GM19025 (cell line): ENCODE results near the gene CTSL.

Experiments used
- ATAC-seq: cut with Tn5 transposase; IDR thresholded peaks from one replicate; pipeline ENCODE4 v1.9.1; 2021; ENCODE audit warnings: mild to moderate bottlenecking, low read depth, moderate library complexity; ENCODE audit not compliant: unreplicated experiment

CTSL gene

DNA sequence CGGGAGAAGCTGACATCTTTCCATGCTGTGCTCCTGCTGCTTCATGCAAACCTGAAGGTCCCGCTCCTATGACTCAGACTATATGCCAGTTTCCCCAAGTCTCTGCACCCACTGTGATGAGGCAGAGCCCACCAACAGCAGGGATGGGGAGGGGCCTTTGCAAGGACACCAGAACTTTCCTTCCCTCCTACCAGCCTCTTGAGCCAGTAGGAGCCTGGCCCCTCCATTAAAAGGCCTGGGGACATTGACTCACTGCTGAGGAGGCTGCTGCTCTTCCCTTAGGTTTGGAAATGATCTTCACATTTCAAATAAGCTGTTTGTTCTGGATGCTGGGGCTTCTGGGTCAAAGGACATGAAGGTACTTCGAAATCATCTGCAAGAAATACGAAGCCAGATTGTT lies 26.1 kb upstream of the CTSL start:
- ATAC-seq = no peak

DNA sequence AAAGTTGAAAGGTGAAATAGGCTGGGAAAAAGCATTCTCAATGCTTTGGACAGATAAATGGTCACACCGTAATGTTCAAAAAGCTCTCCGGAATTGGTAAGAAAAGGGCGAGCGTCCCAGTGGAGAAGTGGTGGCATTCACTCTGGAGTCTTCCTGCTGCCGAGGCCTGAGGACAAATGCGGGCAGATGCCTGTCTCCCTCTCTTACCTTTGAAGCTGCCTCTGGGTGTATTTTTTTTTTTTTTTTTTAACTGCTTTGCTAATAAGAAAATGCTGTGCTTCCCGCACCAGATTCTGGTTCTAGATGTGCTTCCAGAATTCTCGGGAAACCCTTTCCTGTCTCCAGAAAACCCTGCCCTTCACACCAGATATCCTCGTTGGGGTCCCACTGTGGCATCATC lies 24.4 kb upstream of the CTSL start:
- ATAC-seq = no peak

DNA sequence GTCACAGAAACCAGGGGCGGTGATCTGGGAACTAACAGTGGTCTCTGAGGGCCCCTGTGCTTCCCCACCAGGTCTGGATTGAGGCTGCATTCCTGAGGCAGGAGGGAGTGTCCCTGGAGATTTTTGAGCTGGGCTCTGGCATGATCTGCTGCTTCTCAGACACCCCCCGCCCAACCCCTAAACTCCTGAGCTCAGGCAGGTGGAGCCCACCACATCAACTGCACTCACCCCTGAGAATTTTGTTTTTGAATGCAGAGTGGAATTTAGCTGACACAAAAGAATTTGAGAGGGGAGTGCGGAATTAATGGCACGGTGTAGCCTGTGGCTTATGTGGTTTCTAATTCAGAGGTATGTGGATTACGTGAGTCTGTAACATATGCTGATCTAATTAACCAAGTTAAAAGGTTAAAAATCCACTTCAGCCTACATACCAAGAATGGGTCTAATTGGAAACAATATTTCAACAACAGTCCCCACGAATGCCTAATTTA lies 23.9 kb upstream of the CTSL start:
- ATAC-seq = no peak

DNA sequence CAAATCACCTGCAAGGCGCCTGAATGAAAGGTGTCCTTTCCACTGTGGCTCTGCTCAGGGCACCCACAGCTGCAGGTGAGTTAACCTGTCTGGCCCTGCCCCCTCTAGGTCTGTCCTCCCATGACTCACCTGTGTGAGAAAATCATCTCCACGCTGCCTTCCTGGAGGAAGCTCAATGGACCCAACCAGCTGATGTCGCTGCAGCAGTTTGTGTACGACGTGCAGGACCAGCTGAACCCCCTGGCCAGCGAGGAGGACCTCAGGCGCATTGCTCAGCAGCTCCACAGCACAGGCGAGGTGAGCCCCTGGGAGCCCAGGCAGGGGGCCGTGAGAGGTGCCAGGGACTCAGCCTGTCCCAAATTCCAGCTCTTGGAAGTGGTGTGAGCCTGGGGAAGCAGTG lies 23.0 kb upstream of the CTSL start:
- no peak for ATAC-seq

DNA sequence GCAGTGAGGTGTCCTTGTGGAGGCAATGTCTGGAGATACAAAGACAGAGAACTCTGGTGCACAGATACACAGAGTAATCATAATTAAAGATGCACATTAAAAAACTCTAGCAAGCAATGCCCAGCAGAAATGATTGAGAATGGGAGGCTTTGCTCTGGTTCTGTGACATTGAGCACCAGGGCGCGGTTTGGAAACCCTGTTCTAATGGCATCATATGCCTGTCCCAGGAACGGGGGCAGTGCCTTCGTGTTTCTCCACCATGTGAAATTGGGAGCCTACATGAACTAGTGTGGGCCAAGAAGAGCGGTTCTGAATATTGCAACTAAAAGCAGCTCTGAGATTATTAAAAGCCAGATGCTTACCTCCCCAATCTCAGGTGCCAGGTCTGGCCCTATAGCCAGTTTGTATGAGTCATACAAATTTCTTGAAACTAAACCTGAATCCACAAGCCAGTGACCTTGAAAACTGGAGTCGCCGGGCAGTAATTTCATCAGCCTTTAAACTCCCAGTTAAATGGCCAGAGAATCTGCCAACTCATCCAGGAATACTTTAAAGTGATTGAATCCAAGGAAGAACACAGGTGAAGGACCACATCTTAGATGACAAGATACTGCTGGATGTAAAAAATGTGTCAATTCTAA lies 22.2 kb upstream of the CTSL start:
- no peak for ATAC-seq

DNA sequence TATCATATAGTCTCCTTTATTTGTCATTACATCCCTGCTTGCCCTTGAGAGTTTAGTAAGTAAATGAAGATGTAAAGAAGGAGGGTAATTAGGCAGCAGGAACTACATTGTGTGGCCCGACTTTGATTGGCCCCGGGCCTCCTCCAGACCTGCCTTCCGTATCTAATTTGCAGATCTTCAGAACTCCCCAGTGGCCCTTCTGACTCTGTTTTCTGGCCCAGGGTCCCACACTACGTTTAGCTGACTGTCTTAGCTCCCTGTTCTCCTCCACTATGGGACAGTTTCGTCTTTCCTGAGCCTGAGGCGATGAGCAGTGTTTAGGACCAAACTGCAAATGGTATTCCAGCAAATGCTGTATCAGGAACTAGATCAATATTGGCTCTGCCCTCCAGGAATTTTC lies 21.6 kb upstream of the CTSL start:
- no peak for ATAC-seq

DNA sequence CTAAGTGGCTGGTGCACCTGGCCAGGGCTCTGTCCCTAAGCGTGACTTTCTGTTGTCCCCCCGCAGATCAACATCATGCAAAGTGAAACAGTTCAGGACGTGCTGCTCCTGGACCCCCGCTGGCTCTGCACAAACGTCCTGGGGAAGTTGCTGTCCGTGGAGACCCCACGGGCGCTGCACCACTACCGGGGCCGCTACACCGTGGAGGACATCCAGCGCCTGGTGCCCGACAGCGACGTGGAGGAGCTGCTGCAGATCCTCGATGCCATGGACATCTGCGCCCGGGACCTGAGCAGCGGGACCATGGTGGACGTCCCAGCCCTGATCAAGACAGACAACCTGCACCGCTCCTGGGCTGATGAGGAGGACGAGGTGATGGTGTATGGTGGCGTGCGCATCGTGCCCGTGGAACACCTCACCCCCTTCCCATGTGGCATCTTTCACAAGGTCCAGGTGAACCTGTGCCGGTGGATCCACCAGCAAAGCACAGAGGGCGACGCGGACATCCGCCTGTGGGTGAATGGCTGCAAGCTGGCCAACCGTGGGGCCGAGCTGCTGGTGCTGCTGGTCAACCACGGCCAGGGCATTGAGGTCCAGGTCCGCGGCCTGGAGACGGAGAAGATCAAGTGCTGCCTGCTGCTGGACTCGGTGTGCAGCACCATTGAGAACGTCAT lies 19.7 kb upstream of the CTSL start:
- no peak for ATAC-seq

DNA sequence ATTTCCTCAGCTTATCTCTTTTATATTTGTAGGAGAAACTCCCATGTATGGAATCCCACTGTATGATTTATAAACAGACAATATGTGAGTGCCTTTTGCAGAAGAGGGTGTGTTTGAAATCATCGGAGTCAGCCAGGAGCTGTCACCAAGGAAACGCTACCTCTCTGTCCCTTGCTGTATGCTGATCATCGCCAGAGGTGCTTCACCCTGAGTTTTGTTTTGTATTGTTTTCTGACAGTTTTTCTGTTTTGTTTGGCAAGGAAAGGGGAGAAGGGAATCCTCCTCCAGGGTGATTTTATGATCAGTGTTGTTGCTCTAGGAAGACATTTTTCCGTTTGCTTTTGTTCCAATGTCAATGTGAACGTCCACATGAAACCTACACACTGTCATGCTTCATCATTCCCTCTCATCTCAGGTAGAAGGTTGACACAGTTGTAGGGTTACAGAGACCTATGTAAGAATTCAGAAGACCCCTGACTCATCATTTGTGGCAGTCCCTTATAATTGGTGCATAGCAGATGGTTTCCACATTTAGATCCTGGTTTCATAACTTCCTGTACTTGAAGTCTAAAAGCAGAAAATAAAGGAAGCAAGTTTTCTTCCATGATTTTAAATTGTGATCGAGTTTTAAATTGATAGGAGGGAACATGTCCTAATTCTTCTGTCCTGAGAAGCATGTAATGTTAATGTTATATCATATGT lies 18.0 kb upstream of the CTSL start:
- ATAC-seq = no peak

DNA sequence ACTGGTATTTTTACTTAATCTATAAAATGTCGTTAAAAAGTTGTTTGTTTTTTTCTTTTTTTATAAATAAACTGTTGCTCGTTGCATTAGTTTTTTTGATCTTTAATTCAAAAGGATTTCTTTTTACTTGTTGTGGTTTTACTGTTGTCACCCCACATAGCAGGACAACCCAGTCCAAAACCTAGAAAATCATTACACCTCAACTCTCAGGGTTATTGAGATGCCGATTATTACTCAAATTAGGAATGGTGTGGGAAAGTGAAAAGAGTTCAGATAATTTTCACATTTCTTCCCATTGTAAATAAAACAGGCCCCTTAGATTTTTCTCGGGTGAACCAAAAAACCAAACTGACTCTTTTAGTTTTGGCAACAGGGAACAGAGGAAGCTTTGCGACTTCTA lies 17.4 kb upstream of the CTSL start:
- no peak for ATAC-seq

DNA sequence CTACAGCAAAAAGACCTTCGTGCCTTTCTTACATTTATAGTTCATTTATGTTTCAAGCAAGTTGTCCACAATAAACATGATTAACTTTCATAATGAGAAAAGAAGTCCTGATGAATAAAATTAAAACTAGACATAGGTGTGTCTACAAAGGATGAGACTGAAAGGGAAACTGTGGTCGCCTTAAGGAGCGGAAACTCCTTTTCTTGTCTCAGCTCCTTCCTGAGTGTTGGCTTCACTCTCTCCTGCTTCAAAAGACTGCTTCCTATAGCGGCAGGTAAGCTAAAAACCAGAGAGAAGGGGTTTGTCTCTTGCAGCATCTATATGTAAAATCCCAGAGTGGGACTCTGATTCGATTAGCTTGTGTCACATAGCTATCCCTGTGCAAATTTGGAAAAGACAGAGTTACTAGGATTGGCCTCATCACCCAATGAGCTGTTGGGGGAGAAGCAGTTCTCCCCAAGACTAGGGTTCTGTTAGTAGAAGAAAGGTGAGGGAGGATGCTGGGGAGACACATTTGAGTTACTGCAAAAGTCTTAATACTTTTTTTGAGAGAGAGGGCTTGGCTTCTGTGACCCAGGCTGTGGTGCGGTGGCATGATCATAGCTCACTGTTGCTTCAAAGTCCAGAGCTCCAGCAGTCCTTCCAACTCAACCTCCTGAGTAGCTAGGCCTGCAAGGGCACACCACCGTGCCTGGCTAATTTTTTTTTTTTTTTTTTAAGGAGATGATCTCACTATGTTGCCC lies 16.8 kb upstream of the CTSL start:
- ATAC-seq = no peak

DNA sequence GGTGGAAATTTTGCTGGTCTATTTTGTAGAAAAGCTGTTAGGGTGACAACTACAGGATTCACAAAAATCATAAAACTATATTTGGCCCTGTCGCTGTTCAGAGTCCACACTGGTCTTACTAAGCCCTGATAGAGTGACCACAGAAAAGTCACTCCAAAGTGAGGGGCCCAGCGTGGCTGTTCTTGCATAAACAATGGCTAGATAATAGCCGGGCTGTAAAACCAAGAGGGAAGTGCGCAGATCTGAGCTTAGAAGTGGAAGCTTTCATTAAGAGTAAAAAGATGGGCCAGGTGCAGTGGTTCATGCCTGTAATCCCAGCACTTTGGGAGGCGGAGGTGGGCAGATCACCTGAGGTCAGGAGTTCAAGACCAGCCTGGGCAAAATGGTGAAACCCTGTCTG lies 15.5 kb upstream of the CTSL start:
- no peak for ATAC-seq

DNA sequence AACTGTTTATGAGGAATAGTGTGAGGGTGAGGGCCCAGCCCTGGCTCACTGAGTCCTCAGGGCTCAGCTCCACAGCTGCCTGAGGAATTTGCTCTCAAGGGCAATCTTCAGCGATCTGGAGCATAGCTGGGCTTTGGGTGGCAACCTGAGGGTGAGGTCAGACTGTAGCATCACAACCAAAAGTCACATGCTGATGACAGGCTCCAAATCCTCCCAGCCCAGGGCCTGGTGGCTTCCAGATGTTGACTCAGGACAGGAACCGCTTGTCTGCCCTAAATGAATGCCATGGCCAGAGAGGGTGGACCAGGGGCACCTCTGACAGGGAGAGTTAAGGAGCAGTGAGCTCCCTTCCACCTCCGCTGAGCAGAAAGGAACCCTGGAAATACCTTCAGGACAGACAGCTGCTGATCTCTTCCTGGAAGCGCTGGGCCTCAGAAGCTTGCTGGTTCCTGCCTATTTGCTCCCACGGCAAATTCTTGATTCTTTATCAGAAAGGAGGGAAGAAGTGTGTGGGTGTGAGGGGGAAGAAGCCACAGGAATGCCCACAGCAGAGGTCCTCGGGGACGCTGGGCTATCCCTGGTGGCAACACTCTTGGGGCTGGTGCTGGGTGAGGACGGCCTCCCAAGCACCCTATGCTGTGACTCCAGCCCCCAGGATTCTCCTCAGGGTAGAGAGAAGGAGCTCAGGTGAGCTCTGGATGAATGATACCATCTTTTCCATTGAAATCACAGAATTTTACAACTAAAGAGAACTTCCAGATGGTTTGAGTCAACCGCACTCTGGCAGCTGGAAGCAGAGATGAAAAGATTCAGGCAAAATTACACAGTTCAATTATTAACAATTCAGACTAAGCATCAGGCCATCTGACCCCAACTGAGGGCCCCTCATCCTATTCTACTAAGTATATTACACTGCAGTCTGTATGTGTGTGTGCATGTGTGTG lies 13.8 kb upstream of the CTSL start:
- no peak for ATAC-seq

DNA sequence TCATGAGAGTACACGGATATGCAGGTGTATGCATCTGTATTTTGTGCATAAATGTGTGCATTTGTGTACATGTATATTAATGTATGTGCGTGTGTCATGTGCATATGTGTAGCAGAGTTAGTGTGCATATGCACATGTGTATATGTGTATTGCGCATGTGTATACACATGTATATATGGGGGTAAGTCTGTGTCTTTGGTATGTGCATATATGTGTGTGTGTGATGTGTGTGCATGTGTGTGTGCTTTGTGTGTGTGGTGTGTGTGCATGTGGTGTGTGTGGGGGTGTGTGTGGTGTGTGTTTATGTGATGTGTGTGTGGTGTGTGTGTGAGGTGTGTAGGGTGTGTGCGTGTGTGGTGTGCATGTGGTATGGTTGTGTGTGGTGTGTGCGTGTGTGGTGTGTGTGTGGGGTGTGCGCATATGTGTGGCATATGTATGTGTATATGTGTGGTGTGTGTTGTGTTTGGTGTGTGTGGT lies 13.1 kb upstream of the CTSL start:
- ATAC-seq = no peak

DNA sequence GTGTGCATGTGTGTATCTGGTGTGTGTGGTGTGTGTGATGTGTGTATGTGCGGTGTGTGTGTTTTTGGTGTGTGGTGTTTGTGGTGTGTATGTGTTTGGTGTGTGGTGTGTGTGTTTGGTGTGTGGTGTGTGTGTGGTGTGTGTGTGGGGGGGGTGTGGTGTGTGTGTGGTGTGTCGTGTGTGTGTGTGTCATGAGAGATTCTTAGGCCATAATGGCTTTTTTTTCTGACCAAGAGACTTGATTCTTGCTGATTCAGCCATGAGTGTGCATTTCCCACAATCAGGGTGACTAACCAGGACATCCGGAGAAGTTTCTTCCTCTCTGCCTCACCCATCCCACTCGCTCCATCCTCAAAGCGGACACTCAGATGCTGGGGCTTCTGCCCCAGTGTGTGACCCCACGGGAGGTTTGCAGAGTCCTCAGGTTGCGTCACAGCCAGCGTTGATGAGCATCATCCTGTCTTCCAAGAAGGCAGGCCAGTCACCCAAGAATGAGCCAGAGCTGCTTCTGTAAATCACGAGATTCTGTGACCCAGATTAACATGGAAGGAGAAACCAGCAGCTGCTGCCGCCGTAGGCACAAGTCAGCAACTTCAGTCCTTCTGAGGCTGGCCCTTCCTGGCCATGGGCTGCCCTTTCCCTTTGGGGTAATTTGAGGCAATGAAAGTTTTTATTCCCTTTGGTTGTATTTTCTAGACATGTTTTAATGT lies 12.5 kb upstream of the CTSL start:
- no peak for ATAC-seq

DNA sequence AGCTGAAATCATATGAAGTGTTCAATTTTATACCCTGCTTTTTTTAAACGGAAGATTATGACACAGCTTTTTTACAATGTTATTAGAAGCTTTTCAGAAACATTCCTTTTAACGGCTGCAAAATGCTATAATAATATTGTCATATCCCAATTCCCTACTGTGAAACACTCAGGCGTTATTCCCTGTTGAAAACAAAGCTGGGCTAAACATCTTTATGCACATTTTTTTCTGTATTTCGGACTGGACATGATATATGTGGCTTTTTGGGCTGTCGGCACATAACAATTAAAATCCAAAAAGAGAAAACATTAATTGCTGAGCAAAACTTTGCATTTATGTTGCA lies 12.0 kb upstream of the CTSL start:
- ATAC-seq = no peak

DNA sequence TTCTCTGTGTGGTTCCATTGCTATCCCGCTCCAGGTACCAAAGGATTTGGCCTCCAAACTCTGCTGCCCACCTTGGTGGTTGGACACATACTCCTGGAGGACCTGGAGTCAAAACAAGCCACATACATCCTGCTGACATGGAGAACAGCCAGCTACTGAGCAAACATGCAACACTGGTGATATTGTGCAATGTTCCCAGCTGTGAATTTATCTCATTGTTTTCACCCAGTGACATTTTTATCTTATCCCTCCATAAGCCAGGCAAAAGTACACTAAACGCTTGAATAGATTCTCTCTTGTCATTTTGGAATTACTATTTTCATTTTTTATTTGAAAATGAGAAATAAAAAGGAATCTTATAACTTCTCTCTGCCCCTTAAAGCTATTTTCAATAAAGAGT lies 11.1 kb upstream of the CTSL start:
- no peak for ATAC-seq

DNA sequence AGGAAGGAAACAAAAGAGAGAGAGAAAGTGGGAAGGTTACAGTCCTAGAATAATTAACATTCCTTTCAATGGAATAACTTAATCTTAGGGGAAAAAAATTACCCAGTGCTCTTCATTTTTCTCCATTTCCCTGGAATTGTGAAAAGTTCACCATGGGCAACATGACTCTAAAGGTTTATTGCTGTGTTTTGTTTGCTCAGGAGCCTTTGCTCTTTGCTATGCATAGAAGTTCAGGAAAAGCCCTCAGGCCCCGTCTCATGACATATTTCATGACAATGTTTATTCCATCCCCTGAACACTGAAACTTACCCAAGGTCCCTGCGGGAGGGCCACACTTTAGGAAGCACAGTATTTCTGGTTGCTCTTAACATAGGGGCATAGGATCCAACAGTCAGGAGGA lies 9.8 kb upstream of the CTSL start:
- ATAC-seq = no peak

DNA sequence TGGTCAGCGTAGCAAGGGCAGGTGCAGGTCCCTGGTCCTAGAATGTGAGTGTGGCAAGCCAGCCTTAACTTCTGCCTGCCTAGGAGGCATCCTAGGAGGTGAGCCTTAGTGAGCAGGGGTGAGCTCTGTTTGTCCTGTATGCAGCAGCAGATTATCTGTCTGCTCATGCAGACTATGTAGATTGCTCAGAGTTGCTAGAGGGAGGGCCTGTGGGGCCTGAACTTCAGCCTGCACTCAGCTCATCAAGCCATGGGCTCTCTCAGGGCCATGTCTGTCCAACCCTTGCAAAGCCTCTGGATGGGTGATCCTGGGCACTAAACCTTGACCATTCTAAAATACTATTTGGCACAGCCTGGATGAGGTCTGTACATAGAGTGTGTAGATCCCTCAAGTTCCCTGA lies 8.5 kb upstream of the CTSL start:
- ATAC-seq = no peak

DNA sequence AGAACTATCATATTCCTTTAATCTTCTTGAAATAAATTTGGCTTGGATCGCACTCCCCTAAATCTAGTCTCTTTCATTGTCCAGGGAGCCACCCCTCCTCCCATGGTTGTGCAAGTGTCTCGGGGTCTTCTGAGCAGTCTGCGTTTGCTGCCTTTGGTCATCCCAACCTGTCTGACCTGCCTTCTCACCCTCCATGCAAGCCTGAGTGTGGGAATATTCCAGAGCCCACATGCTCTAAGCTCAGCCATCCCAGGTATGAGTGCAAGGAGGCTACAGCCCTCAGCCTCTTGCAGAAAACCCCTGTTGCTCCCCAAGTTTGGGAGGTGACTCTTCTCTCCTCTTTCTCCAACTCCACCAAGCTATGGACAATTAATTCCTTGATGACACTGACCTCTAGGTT lies 7.7 kb upstream of the CTSL start:
- ATAC-seq = no peak
